ENCODE results near the gene STX8.
"Not testable (repeated sequence)": the region's sequence is repeated elsewhere in the genome, so short reads cannot be mapped to it uniquely, and the experiment has no call there.

The STX8 gene

DNA sequence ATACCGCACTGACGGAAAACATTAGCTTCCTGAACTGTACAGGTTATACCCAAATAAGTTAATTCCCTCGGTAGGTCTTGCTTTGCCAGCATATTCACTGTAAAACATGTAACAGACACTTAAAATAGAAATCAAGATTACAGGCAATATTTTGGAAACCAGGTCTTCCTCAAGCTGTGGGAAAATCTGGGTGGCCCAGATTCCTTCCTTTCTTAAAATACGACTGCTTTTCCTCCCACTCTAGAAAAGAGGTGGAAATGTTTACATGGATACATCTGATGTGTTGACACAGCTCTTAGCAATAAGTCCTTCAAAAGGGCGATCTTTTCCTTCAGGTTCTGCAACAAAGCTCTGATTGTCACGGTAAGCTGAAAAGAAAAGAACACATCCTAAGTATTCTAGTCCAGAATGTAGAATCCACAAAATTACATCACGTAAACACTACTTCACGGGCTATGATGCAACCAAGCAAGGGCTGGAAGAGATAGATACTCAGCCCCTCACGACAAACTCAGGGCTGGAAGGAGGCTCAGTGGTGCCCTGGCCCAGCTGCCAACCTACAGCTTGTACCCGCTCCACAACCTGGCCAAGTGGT lies 18.4 kb downstream of the STX8 start:
- no peak for DNase-seq

DNA sequence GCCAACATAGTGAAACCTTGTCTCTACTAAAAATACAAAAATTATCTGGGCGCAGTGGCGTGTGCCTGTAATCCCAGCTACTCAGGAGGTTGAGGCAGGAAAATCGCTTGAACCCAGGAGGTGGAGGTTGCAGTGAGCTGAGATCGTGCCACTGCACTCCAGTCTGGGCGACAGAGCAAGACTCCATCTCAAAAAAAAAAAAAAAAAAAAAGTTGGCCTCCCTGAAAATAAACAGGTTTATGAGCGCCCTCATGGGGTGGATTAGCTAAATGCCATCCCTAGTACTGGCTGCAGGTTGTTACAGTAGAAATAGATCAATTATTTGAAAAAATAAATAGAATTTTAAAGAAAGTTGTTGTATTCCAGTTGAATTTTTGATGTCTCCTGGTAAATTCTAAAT lies 20.9 kb downstream of the STX8 start:
- not testable (repeated sequence) for DNase-seq

DNA sequence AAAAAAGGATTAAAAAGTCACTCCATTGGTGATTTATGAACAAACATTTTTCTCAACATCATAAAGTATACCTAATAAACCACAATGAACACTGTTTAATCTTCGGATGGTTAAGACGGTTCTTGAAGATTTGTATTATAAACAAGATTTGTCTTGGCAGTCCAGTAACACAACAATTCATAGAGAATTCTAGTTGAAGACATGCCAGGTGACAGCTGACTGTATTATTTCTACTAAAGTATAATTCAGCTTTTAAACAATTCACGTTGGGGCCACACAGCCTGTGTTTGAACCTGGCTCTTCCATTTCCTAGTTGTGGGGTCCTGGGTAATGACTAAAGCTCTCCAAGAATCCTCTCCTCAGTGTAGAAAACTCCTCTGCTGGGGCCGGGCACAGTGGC lies 22.0 kb downstream of the STX8 start:
- no peak for DNase-seq

DNA sequence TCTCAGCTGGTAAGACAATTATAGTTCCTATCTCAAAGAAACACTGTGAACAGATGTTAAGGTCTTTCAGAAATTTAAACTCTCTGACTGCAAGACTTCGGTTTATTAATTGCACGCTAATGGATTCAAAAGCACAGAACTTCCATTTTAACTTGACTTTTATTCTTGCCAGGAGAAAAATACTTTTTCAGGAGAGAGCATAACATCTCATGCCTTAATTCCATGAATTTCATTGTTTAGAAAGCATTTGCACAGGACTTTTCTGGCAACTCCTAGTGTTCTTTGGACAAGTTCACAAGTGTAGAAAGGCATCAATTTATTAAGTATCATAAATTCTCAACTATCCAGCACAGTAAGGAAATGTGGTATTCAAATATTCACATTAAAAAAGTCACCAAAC lies 22.4 kb downstream of the STX8 start:
- no peak for DNase-seq

DNA sequence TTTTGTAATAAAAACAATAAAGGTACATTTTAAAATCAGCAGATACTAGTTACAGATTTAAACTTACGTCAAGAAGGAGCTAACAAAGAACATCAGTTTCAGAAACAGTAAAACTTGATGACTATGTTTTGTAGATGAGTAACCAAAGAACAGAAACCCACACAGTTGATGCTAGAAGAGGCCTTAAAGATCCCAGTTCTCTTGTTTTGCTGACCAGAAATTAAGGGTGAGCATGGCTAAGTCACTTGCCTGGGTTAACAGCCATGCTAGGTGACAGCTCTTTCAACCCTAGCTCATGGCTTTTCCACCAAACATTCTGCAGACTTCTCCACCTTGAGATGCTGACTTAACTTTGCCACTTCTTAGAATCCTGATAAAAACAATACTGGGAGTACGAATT lies 26.4 kb downstream of the STX8 start:
- no peak for DNase-seq

DNA sequence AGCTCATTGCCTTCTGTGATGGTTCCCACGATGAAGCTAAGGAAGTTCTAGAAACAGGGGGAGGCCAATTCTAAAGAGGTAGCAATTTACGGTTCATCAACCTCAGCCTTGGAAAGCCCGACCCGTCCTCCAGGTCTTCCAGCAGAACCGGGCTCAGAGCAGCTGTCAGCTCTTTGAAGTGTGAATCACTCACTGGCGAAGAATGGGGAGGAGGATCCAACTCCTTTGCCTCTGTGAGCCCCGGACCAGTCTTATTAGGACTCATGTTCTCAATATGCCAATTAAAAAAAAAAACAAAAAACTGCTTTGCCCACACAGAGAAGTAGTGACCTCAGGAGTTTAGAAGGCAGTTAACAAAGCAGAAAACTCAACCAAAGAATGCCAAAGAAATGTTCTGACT lies 31.4 kb downstream of the STX8 start:
- no peak for DNase-seq

DNA sequence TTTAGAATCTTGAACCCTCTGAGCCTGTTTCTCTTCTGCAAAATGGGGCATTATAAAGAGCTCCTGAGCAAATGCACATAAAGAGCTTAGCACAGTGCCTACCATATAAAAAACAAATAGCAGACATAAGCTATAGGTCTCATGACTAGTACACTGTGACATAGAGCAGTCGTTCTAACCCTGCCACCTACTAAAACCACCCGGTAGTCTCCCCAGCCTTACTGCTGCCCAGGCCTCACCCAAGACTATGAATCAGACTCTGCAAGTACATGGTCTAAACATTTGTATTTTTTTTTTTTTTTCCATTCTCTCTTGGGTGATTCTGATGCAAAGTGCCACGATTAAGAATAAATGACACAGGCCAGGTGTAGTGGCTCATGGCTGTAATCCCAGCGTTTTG lies 33.9 kb downstream of the STX8 start:
- no peak for DNase-seq

DNA sequence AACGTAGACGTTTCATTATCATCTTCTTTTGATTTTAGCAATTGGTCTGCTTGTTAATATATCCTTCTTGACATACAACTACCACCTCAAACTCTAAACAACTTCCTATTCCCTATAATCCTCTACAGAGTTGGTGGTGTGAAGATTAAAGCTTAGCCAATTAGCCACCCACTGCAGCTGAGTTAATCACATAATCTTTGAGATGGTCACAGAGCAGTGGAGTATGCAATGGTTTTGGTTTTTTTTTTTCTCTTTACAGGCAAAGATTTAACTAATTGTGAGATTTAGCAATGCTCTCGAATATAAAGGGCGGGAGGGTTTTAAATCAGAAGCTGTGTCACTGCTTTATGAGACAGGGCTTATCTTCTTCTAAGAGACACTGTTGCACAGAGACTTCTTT lies 37.0 kb downstream of the STX8 start:
- DNase-seq: no peak

DNA sequence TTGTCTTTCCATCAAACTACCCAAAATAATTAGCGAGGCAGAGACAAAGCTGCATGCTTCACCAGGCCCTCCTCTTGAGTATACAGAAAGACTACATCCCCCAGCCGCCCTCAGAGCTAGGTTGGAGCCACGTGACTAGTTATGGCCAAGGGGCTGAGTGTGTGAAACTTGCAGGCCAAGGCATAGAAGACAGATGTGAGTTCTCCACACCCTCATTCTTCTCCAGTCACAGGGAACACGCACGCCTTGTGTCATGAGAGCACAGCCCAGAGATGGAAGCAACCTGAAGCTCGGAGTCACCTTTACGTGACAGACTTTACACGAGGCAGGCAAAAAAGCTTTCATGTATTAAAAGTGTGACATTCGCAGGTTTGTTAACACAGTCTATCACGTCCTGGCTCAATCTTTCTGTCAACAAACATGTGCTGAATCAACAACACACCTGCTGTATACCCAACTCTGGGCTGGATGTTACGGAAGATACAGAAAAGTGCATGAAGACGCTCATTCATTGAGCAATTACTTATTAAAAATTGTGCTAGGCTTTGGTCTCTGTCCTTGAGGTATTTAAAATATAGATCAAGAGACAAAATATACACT lies 38.3 kb downstream of the STX8 start:
- DNase-seq: no peak

DNA sequence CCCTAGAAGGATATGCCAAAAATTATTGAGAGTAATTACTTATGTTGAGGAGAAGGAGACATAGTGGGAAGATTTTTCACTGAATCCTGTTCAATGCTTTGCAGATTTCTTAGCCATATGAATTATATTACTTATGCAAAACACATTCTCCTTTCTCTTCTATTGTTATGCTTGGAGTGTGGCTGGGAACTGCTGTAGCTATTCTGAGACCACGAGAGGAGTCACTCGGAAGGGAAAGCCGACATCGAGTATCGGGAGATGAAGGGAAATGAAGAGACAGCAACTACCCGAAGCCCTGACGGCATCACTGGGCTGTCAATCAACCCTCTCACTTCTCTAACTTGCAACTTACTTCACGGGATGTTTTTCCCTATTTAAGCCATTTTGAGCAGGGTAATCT lies 39.6 kb downstream of the STX8 start:
- DNase-seq: no peak

DNA sequence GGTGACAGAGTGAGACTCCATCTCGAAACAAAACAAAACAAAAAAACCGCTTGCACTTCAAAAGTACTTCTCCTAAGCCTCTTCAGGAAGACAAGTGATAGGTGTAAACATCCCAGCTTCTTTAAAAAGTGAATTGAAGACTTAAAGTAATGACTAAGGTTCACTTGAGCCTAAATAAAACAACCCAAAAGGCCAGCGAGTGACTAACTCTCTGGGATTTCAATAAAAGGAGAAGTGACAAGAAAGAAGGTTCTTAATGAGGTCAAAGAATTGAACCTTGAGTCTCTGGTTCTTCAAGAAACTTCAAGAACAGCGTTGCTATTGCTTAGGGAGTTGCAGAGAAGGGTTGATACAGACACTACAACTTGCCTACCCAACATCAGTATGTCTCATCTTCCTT lies 42.2 kb downstream of the STX8 start:
- no peak for DNase-seq

DNA sequence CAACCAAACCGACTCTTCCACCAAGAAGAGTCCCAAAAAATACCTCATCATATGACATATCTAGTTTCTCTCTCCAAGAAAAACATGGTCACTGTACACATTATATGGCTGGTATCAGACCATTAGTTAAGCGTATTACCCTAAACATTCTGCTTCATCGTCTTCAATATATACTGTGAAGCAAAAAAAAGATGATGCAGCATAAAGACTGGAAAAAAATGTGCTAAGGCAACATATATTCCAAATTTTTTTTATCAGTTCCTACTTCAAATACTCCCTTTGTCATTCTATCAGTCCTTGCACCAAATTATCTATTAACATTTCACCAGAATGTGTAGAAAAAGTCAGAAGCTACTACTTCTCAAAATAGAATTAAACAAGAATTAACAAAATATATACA lies 42.9 kb downstream of the STX8 start:
- DNase-seq: no peak

DNA sequence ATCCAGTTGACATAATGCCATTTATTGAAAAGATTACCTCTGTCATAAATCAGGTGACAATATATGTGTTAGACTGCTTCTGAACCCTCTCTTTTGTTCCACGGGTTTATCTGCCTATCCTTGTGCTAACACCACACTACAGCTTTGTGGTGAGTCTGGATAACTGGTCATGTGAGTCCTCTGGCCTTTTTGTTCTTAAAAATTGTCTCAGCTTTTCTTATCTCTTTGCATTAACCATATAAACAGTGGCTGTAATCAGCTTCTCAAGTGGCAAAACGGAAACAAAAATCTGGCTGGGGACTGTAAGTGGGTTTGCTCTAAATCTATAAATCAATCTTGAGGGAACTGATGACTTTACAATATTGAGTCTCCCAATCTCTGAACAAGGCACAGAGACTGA lies 44.6 kb downstream of the STX8 start:
- DNase-seq: no peak

DNA sequence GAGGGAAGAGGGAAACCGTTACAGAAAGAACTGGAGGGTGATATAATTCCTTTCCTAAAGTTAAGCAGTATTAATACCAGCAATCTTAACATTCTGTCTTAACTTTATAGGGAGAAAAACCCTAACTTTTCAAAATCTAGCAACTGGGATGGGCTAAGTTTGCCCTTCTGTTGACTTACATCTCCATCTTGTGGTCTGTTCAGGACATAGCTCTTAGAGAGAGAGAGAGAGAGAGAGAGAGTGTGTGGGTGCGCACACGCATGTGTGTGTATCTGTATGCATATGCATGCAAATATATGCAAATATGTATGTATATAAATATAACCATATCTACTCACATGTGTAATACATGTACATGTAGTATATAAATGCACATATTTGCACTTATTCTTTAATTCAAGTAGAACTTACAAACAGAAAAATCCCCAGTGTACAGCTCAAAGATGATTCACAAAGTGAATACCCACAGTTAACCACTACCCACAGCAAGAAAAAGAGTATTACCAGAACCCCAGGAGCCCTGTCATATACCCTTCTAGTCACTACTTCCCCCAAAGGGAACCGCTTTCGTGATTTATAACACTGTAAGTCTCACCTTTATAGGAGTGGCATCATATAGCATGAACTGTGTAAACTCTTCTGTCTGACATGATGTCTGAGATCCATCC lies 46.5 kb downstream of the STX8 start:
- DNase-seq: peak in 1 of 58 donors; percentile 13

DNA sequence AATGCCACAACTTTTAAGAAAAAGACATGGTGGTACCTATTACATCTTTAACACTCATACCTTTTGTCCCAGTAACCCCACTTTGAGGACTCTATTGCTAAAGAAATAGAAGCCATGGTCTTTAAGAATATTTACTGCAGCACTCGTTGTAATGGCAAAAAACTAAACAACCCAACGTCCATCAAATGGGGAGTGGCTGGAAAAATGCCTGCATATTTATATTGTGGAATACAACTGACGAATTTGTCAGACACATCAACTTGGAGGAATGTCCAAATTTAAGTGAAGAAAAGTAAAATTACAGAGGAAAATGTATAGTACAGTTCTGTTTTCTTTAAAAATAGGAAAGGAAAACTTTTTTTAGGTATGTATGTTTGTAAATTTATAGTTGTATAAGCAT lies 47.8 kb downstream of the STX8 start:
- no peak for DNase-seq

DNA sequence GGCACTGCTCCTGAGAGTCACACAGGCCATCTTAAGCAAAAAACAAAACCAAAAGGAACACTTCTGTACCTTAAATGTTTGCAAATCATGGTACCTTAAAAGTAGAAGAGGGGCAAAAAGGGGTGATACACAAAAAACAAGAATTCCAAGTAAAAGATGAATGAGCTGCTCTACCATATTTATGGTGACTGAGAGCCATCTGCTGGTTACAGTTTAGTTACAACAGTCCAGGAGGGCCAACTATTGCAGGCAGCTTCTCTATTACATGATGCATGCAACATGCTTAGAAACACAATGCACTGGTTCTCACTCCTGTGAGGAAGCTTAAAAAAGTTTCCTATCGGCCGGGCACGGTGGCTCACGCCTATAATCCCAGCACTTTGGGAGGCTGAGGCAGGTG lies 53.5 kb downstream of the STX8 start:
- peak in 16 of 58 donors; percentile 1 to 55 (median 4) for DNase-seq

DNA sequence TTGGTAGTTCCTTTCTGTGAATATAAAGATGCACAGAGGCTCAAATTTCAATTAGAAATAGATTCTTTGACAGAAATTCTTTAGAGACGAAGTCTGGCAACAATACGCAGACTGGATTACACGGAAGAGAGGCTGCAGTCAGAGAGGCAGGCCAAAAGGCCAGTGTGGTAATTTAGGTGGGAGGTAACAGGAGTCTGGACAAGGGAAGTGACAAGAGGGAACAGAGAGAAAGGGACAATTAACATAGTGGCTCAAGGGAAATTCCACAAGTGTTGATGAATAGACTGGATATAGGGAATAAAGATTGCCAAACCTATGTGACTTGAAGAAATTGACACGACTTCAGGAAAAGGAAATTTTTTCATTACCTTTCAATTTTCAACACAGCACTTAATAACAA lies 54.6 kb downstream of the STX8 start:
- no peak for DNase-seq

DNA sequence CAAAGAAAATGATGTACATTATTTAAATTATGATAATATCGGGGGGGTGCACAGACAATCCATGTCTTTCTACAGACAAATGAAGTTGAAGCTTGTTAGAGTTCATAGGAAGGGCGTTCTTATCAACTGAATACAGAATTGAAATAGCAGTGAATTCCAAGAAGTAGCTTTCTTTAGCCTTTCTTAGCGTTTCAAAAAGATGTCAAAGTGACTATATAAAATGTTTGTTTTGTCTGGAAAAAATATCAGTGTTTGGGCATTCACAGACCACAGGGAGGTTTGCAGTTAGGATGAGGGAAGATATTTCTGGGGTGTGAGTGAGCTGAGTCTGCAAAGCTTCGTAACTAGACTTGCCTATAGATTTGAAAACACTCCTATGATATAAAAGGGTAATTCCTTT lies 55.0 kb downstream of the STX8 start:
- DNase-seq: no peak

DNA sequence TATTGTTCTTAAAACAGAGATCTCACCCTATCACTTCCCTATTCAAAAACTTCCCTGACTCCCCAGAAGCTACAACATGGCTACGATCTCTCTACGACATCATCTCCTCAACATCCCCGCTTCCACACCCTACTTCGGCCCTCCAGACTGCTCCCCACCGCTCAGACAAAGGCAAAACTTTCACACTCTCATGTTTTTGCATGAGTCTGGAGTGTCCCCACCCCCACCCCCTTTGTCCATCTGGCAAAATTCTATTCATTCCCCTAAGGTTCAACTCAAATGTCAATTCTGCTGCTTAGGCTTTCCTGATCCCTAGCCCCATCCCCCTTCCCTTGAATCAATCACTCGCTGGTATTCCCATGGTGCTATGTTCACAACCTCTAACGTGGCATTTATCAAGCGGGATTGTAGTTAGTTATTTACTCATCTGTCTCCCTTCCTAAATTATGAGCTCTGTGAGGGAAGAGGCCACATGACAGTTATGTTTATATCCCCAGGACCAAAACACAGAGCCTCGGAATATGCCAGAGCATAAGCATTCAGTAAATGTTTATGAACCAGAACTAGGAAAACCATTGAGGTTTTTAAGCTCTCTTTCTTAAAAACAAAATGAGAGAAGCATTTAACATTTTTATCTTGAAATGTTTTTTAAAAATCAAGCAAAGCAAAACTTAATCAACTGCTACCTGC lies 55.9 kb downstream of the STX8 start:
- no peak for DNase-seq

DNA sequence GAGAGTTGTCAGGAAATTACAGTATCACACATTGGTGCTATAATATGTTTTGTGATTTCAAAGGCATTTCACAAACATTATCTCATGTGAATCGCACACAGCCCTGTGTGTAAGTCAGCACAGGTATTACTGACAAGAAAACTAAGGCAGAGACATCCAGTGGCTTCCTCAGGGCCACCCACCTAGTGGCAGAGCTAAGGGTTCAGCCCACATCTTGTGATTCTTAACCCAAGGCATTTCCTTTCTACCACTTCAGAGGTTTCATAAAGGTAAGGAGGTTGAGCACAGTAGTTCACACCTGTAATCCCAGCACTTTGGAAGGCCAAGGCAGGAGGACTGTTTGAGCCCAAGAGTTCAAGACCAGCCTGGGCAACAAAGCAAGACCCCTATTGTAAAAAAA lies 58.2 kb downstream of the STX8 start:
- no peak for DNase-seq

DNA sequence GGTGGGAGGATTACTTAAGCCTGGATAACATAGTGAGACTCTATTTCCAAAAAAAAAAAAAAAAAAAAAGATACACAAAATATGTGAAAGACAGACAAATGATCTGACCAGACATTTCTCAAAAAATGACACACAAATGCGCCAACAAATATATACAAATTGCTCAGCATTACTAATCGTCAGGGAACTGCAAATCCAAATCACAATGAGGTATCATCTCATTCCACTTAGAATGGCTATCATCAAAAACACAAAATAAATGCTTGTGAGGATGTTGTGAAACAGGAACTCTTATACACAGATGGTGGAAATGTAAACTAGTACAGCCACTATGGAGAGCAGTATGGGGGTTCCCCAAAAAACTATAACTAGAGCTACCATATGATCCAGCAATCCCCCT lies 62.4 kb downstream of the STX8 start:
- DNase-seq: no peak

DNA sequence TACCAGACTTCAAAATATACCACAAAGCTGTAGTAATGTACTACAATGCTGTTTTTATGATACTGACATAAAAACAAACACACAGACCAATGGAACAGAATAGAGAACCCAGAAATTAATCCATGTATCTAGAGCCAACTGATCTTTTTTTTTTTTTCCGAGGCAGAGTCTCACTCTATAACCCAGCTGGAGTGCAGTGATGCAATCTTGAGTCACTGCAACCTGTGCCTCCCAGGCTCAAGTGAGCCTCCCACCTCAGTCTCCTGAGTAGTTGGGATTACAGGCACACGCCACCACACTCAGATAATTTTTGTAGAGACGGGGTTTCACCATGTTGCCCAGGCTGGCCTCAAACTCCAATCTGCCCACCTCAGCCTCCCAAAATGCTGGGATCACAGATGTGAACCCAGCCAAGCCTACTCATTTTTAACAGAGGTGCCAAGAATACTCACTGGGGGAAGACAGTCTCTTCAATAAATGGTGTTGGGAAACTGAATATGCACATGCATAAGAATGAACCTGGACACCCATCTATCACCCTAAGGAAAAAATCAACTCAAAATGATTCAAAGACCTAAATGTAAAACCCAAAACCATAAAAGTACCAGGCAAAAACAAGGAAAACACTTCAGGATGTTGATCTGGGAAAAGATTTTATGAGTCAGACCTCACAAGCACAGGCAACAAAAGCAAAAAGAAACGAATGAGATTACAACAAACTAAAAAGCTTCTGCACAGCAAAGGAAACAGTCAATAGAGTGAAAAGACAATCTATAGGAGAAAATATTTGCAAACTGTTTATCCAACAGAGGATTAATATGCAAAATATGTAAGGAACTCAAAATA lies 63.1 kb downstream of the STX8 start:
- no peak for DNase-seq
